HG03196 (cell line): ENCODE results near the gene ULBP1.
A peak's percentile ranks its signal among the peaks of the same experiment; 100 is the strongest.
"Not testable (repeated sequence)": the region's sequence is repeated elsewhere in the genome, so short reads cannot be mapped to it uniquely, and the experiment has no call there.

Source experiments
- ATAC-seq: cut with Tn5 transposase; IDR thresholded peaks from one replicate; pipeline ENCODE4 v1.9.1; 2021; ENCODE audit not compliant: unreplicated experiment

The ULBP1 gene, protein sequence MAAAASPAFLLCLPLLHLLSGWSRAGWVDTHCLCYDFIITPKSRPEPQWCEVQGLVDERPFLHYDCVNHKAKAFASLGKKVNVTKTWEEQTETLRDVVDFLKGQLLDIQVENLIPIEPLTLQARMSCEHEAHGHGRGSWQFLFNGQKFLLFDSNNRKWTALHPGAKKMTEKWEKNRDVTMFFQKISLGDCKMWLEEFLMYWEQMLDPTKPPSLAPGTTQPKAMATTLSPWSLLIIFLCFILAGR

DNA sequence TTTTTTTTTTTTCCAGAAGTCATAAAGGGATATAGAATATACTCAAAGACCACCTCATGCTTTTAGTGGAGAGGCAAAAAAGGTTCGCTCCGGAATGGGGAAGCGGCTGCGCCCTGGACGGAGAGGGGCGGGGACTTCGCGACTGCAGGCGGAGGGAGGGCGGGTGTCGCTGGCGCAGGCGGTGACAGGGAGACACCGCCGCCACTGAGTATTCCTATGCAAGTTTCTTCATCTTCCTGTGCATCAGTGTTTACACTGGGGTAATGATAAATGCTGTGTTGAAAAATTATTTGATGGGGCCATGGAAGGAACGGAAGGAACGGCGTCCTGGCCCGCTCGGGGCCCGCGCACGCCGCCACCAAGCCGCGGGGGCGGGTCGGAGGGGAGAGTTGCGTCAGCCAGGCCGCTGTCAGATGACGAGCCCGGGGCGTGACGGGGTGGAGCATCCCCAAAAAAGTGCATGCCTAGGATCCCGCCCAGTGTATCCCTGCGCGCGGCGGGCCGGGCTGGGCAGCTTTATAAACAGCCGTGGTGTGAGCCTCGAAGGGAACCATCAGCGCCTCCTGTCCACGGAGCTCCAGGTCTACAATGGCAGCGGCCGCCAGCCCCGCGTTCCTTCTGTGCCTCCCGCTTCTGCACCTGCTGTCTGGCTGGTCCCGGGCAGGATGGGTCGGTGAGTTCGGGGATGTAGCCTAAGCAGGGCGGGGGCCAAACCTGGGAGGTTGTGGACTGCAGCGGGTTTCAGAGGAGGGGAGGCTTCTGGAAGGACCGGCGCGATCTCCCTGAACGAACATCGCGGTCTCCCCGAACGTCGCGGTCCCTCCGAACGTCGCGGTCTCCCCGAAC is at the start of gene ULBP1:
ULBP1 (plus strand) TSS at position 482 of the 846 bp plus-strand sequence; CDS start at position 589, 107 bp downstream.
- ATAC-seq = peak; percentile 57

DNA sequence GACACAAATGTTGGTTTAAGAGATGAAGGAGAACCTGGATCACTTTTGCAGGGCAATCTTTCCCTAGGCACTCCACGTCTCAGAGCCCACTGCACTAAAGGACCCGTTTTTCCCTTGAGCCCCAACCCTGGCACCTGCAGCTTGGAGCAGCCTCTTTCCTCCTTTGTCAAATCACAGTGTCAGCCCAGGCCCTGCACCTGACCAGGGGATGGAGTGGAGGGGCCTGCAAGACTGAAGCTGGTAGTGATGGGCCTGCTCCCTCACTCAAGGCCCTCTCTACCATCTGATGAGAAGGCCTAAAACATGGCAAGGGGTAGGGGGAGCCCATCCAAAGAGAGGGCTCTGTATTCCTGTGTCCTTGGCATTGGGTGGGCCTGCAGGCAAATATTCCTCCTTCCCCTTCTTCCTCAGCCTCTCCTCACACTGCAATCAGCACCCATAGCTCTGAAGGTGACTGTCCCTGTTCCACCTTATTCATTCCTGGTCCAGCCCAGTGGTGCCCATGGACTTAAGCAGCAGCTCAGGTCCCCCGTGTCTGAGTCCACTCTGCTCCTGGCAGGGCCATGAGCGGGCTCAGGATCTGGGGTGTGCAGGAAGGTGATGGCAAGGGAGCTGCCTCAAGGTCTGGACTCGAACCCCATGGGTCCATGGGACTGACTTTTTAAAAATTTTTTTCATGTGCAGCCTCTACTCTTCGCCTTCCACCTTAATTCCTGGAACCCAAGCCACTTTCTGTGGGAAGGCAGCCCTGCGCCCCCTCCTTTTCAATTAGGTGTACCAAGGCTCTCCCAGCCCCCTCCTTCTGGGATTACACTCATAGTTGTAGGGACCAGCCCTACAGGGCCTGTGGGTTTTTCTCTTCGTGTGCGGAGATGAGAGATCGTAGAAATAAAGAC is 47.5 kb upstream of the ULBP1 start:
- ATAC-seq = no peak

DNA sequence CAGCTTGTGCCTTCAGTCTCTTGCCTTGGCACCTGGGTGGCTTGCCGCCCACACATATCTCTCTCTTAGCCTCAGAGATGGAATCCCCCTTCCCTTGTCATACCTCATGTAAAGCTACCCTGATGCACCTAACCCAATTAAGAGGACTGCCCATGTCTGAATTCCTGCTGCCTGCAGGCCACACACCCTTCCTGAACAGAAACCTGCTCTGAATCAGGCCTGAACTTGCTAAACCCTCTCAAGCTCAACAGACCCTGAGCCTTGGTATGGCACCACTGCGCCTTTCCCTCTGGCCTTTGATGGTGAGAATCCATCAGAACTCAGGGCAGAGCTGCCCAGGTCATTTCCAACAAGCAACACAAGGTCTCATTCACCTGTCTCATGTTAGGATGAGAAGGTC is 46.1 kb upstream of the ULBP1 start:
- ATAC-seq = no peak

DNA sequence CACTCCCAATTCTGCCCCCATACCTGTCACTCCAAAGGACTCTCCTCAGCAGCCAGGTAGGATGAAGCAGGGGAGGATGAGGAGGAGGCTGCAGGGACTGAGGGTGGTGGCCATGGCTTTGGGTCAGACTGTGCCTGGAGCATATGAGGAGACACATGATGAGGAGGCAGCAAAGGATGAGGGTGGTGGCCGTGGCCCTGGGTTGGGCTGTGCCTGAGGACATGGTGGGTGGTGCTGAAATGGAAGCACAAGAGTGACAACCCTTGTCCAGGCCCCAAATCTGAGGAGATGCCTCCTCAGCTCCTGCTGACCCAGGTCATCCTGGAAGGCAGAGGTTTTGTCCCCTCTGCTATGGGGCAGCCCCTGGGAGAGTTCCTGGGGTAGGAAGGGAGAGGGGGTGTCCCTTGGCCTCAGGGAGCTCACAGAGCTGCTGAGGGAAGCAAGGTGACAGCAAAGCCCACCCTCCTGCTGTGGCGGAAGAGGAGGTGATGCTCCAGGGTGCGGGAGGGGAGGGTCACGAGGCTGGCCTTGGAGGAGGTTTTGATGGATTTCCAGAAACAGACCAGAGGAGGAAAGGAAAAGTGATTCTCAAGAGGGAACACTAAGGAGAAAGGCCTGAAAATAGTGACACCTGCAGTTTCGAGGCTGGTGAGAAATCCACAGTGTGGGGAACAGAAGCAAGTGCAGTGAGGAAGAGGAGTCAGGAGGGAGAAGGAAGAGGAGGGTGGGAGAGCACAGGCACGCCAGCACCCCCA is 45.4 kb upstream of the ULBP1 start:
- ATAC-seq = no peak

DNA sequence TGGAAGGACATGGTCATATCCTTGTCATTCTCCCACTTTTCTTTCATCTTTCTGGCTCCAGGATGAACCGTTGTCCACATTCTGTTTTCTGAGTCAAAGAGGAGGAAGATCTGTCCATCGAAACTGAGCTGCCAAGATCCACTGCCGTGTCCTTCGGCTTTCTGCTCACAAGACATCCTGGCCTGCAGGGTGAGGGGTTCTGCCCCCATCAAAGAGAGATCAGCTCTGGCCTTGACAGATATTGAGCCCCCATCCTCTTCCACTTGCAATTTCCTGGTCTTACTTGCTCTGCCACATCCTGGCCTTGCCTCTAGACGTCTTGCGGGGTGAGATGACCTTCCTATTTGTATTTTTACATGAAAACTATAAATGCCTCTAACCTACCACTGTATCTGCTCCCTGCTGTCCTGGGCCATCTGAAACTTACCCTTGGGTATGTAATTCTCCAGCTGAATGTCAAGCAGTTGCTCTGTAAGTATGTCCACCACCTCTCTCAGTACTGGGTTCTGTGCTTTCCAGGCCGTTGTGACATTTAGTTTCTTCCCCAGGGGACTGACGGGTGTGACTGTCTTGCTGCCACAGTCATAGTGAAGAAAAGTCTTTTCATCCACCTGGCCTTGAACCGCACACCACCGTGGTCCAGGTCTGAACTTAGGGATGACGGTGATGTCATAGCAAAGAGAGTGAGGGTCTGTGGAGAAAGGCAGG is 44.5 kb upstream of the ULBP1 start:
- ATAC-seq = not testable (repeated sequence)

DNA sequence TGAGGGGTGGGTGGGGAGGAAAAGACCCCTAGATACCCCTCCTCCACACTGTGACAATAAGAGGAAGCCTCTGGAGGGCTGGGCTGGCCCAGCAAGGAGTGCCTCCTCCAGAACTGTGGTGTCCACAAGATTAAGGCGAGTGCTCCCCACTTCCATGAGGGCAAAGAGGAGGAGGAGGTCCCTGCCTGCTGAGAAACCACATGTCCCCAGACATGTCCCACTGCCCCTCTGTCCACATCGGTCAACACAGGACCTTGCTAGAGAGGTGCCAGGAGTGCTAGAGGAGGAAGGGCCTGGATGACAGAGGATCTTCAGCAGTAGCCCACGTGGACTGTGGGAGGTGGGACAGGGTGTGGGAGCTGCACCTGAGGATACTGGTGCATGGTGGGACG is 43.9 kb upstream of the ULBP1 start:
- ATAC-seq = no peak

DNA sequence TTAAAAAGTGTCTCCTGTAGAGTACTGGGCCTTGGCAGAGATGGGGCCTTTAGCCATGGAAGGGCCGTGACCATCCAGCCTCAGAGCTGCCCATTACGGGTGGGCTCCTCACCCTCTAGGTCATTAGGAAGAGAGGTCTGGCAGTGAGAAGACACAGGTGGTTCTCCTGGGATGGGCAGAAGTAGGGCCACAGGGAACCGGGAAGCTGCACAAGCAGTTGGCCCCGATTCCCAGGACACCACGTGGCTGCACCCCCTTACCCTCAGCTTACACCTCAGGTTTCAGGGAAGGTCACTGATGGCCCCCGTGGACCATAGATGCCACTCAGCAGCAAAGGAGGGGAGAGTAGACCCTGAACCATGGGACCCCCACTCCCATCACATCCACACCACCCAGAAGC is 42.4 kb upstream of the ULBP1 start:
- no peak for ATAC-seq

DNA sequence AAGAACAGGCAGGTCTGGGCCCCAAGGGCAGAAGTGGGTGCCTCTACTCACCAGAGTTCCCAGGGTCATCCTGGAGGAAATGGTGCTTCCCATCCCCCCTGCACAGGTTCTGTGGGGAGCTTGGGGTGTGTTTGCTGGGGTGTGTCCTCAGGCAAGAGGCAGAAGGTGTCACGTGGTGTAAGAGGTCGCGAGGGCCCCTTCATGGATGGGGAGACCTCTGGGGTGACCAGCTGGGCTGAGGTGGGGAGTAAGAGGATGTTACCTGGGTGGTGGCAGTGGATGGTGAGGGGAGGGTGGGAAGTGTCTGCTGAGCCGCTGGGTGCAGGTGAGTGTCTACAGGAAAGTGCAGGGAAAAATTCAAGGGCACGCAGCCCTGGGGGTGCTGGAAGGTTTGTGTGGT is 41.7 kb upstream of the ULBP1 start:
- ATAC-seq = not testable (repeated sequence)

DNA sequence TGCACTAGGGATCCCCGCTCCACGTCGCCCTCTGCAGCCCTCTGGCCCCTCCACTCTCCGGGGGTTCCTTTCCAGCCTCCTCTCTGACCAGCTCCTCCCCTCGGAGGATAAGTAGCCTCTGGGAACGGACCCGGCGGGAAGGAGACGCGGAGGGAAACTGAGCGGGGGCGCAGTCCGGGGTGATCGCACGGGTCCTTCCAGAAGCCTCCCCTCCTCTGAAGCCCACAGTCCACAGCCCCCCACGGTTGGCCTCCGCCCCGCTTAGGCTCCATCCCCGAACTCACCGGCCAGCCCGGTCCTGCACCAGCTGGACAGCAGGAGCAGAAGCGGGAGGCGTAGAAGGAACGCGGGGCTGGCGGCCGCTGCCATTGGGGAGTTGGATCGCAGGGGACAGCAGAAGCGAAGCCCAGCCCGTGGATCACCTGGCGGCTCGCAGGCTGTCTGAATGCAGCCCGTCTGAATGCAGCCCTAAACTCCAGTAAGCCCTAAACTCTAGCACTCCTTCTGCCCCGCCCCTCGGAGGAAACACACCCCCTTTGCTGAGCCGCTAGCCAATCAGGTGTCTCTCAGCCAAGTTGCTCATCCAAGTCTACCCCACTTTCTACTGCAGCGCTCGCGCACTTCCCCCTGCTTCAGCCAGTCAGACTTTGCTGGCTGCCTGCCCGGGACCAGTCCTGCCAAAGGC is 41.0 kb upstream of the ULBP1 start, which contains the start of gene RAET1G:
RAET1G (minus strand) TSS at position 480 of the 685 bp plus-strand sequence; CDS start at position 369, 111 bp downstream.
- no peak for ATAC-seq

DNA sequence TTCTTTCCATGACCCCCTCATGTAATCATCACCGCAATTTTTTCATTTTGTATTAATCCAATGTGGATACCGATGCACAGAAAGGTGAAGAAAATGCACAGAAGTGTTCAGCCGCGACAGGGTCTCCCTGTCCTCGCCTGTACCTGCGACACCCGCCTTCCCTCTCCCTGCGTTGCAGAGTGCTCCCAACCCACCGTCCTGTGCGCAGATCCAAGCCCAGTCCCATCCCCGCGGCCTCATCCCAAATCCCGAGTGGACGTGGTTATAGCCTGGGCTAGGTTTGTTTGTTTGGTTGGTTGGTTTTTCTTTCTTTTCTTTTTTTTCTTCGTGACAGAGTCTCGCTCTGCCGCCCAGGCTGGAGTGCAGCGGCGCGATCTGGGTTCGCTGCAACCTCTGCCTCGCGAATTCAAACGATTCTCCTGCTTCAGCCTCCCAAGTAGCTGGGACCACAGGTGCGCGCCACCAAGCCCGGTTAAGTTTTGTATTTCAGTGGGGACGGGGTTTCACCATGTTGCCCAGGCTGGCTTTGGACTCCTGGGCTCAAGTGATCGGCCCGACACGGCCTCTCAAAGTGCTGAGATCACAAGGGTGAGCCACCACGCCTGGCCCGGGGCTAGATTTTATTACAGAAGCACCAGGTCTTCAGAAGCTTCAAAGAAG is 40.3 kb upstream of the ULBP1 start:
- ATAC-seq = no peak

DNA sequence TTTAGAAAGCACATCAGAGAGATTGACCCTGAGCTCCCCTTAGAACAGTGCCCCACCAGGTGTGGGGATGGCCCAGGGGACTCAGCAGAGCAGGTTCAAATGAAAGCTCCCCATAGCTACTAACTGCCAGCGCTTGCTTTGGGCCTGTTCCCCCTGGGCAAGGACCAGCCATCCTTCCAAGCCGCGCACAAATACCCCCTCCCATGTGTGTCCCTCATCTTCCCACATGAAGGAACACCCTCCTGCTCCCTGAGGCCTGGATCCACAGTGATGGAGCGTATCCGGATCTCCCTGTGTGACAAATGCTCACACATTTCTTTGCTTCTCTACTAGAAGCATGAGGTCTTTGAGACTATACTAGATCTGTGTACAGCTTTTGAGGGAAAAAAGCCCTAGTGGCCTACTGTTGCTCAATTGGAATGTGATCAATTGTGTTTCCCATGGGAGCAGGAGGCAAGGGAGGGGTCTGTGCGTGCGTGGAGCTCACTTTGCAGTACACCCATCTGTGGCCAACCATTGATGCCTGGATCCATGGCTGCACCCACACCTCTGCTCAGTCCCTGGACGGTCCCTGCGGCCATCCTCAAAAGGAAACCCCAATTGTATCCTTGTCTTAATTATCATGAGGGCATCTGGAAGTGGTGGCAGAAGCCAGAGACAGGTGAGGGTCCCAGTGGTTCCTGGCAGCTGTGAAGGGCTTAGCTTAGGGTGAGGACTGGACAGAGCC is 39.4 kb upstream of the ULBP1 start:
- ATAC-seq = no peak

DNA sequence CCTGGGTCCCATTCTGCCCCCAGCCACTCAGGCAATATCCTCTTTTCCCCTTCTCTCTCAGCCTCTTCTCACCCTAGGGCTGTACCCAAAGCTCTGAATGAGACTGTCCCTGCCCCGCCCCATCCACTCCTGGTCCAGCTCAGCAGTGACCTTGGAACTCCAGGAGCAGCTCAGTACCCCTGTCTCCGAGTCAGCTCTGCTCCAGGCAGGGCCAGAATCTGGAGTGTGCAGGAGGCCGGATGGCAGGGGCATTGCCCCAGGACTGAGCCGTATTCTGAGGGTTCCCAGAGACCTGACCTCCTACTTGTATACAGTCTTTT is 38.9 kb upstream of the ULBP1 start:
- no peak for ATAC-seq

DNA sequence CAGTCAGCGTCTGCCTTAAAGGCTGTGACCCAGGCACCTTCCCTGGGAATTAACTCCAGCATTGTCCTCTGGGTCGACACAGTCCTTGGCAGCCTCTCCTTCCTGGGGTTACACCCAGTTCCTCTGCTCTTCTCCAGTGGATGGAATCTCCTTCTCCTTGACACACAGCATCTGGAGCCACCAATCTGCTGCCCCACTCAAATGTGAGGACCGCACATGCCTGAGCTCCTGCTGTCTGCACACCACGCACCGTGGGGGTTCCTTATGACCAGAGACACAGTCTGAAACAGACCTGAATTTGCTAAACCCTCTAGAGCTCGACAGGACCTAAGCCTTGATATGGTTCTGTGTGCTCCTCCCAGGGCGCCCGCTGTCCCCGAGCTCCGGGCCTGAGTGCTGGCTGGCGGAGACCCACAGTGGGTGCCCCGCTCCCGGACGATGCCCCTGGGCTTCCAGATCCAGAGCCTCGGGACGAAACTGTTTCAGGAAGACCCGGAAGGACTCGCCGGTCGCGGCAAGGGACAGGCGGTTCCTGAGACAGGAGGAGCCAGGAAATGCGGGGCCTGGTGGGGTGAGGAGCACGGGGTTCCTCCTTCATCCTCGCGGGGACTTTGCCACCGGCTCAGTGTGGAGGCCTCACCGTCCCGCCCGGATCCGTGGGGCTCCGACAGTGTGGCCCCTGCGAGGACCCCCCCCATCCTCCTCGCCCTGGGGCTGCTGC is 38.3 kb upstream of the ULBP1 start:
- no peak for ATAC-seq

DNA sequence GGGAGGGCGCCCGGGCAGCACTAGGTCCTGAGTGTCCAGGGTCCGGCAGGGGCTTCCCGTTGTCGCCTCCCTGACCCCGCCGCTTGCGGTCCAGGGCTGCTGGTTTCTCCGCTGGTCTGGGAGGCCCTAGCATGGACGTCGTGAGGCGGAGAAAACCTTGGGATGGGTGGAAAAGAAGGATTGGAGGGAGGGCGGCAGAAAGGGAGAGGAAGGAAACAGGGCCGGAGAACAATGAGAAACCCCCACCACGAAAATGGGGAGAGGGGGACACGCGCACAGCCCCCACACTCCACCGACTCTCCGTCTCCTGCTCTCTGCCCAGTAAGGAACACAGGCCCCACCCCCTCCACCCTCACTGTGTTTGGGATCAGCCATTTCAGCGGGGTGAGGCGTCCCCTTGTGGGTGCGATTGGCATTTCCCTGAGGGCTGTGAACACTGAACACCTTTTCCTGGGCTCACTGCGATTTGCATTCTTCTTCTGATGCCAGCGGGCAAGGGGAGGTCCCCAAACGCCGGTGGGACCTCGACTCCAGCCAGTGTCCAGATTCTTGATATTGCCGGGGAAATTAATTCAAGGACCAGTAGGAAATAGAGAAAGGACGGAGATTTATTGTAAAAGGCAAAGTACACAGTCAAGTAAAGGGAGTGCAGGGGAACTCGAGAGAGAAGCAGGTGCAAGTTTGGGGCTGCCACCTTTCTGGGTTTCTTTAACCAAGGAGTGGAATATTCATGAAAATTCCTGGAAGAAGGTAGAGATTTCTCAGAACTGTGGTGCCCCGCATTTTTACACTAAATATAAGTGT is 37.6 kb upstream of the ULBP1 start:
- ATAC-seq = no peak

DNA sequence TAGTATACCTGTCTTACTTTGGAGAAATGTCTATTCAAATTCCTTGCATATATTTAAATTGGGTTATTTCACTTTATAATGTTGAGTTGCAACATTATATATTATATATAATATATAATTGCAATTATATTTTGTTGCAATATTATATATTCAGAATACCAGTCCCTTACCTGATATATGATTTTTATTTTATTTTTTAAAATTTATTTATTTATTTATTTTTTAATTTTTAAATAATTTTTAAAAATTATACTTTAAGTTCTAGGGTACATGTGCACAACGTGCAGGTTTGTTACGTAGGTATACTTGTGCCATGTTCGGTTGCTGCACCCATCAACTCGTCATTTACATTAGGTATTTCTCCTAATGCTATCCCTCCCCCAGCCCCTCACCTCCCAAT is 36.7 kb upstream of the ULBP1 start:
- not testable (repeated sequence) for ATAC-seq

DNA sequence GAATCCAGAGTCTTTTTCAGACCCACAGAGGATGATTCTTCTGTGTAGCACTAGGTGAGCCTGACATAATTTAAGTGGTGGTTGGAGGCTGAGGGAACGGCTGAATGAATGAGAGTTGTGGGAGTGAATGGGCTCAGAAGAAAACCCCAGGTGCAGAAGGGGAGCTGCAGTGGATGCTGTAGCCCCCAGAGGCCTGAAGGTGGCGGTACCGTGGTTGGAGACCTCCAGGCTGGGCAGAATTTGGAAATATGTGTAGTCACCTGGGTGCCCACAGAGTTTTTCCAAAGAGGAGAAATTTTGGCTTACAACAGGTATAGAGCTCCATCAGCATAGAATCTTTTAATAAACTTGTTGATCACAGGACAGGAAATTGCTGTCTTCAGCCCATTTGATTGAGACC is 34.3 kb upstream of the ULBP1 start:
- no peak for ATAC-seq

DNA sequence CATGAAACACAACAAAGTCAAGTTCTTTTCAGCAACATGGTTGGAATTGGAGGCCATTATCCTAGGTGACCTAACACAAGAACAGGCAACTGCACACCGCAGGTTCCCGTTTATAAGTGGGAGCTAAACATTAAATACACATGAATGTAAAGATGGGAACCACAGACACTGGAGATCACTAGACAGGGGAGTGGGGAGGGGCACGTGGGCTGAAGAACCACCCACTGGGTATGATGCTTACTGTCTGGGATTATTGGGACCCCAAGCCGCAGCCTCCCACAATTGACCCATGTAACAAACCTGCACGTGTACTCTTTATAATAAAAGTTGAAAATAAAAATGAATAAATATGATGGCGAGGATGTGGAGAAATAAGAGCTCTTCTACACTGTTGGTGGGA is 32.2 kb upstream of the ULBP1 start:
- no peak for ATAC-seq
